GM12878 (cell line): ENCODE measurements around the gene INO80B. TPM values are rescaled to one million over a fixed set of nuclear protein-coding genes. Genes with fewer than 3 reads are reported as not detected.
A peak's percentile ranks its signal among the peaks of the same experiment; 100 is the strongest.

Source experiments
- ATAC-seq: fragments of 200-7000 bp; cut with Tn5 transposase; 3 replicates; pipeline ENCODE4 v1.9.1; 2020; ENCODE audit warnings: mild to moderate bottlenecking, moderate library complexity
- BruUV-seq: library from RNA; stranded (reverse); fragments of 400-500 nt; replicated peaks from 2 replicates; lab custom pipeline; 2021; lab: Mats Ljungman, UMichigan
- CTCF ChIA-PET: fragments of 300-600 bp; sonication (Branson Sonifier 250); formaldehyde crosslinking; extraction: SDS; loops from one replicate; lab custom pipeline; 2021; ENCODE audit warnings: inconsistent platforms; lab: Yijun Ruan, JAX
- POLR2A ChIA-PET: fragments of 350-600 bp; formaldehyde crosslinking; extraction: SDS; loops from one replicate; lab custom pipeline; 2021; ENCODE audit warnings: inconsistent platforms; lab: Charles Lee
- RAD21 ChIA-PET: fragments of 300-600 bp; sonication (Branson Sonifier 250); formaldehyde crosslinking; loops from one replicate; lab custom pipeline; 2023; ENCODE audit warnings: antibody characterized with exemption; ENCODE audit not compliant: unreplicated experiment; lab: Charles Lee
- SMC1A ChIA-PET: fragments of 300-600 bp; sonication (Branson Sonifier 250); formaldehyde crosslinking; loops from one replicate; lab custom pipeline; 2023; ENCODE audit not compliant: unreplicated experiment, uncharacterized antibody; lab: Charles Lee
- DNase-seq: peaks from one replicate; pipeline ENCODE4 v3.0.0-alpha.2; 2011; ENCODE audit warnings: low read depth, low spot score
- FAIRE-seq: peaks from 3 replicates; lab custom pipeline; 2011; peaks lifted over from hg19 to GRCh38; lab: Jason Lieb, UNC
- H2AFZ ChIP-seq: 2 replicates; pipeline ENCODE4 v1.6.0; 2011; ENCODE audit warnings: low read depth, low read length, control low read depth; ENCODE audit not compliant: control insufficient read depth
- H3K27ac ChIP-seq: 2 replicates; pipeline ENCODE4 v1.5.1; 2011; ENCODE audit warnings: control low read depth; ENCODE audit not compliant: control insufficient read depth, insufficient read depth
- H3K27me3 ChIP-seq, 2 experiments: replicated peaks in 1 of 2; 2 replicates each; pipeline versions ENCODE4 v1.6.0 to v1.6.1; 2011; ENCODE audit warnings: low read length in 1 of 2; ENCODE audit not compliant: control insufficient read depth in 2 of 2, insufficient read depth in 2 of 2
- H3K36me3 ChIP-seq, 2 experiments: 2 replicates each; pipeline ENCODE4 v1.5.1; 2011; ENCODE audit warnings: low read length in 1 of 2; ENCODE audit not compliant: control insufficient read depth in 2 of 2, insufficient read depth in 2 of 2
- H3K4me1 ChIP-seq: 2 replicates; pipeline ENCODE4 v1.6.1; 2011; ENCODE audit warnings: mild to moderate bottlenecking, low read length, moderate library complexity, mixed read lengths; ENCODE audit not compliant: control insufficient read depth, insufficient read depth
- H3K4me2 ChIP-seq: 2 replicates; pipeline ENCODE4 v1.6.0; 2011; ENCODE audit warnings: control low read depth; ENCODE audit not compliant: control insufficient read depth, insufficient read depth
- H3K4me3 ChIP-seq: fragments of 200-600 bp; sonication (generic); 2 replicates; pipeline ENCODE4 v1.5.1; 2016
- H3K79me2 ChIP-seq: 2 replicates; pipeline ENCODE4 v1.6.0; 2011; ENCODE audit warnings: low read length; ENCODE audit not compliant: control insufficient read depth, insufficient read depth
- H3K9ac ChIP-seq: 2 replicates; pipeline ENCODE4 v1.8.0; 2011; ENCODE audit warnings: low read length, control low read depth, mixed read lengths; ENCODE audit not compliant: control insufficient read depth, insufficient read depth
- H3K9me3 ChIP-seq: replicated peaks from 3 replicates; pipeline ENCODE4 v1.5.1; 2011; ENCODE audit warnings: mild to moderate bottlenecking, low read length; ENCODE audit not compliant: control insufficient read depth, insufficient read depth
- H4K20me1 ChIP-seq: 2 replicates; pipeline ENCODE4 v1.6.0; 2011; ENCODE audit not compliant: control insufficient read depth, insufficient read depth
- BHLHE40 ChIP-seq, 2 experiments: fragments of 450-650 bp in 1 of 2; IDR thresholded peaks; 2 replicates each; pipeline ENCODE4 v1.6.1; 2011 to 2017; ENCODE audit warnings: low read depth in 2 of 2, borderline replicate concordance in 1 of 2, improper control_type of control experiment in 1 of 2, low read length in 1 of 2, mild to moderate bottlenecking in 1 of 2
- CBX5 ChIP-seq: sonication (generic); IDR thresholded peaks from 2 replicates; pipeline ENCODE4 v1.6.1; 2016; ENCODE audit warnings: low read depth, moderate library complexity, mild to moderate bottlenecking, inconsistent platforms
- EP300 ChIP-seq, 2 experiments: fragments of 150-350 bp in 1 of 2; IDR thresholded peaks; 2 replicates each; pipeline ENCODE4 v1.6.1; 2011 to 2012; ENCODE audit warnings: low read depth in 2 of 2, low read length in 2 of 2, borderline replicate concordance in 1 of 2, improper control_type of control experiment in 1 of 2, inconsistent platforms in 1 of 2; ENCODE audit not compliant: control insufficient read depth in 1 of 2
- PML ChIP-seq: IDR thresholded peaks from 2 replicates; pipeline ENCODE4 v1.6.1; 2012; ENCODE audit warnings: low read length, inconsistent platforms
- RAD51 ChIP-seq: fragments of 450-650 bp; IDR thresholded peaks from 2 replicates; pipeline ENCODE4 v1.6.1; 2016; ENCODE audit warnings: moderate library complexity, mild to moderate bottlenecking, inconsistent platforms
- SMARCA5 ChIP-seq: fragments of 450-650 bp; IDR thresholded peaks from 2 replicates; pipeline ENCODE4 v1.6.1; 2017; ENCODE audit warnings: mild to moderate bottlenecking
- SPI1 ChIP-seq: IDR thresholded peaks from 2 replicates; pipeline ENCODE4 v1.6.1; 2011; ENCODE audit warnings: low read depth, mild to moderate bottlenecking, low read length, moderate library complexity, borderline replicate concordance; ENCODE audit not compliant: insufficient read depth
- SREBF1 ChIP-seq: IDR thresholded peaks from 2 replicates; pipeline ENCODE4 v1.6.1; 2012; ENCODE audit warnings: mild to moderate bottlenecking, low read length
- TAF1 ChIP-seq: IDR thresholded peaks from 2 replicates; pipeline ENCODE4 v1.6.1; 2011; ENCODE audit warnings: mild to moderate bottlenecking, low read depth, low read length, borderline replicate concordance
- TARDBP ChIP-seq: IDR thresholded peaks from 2 replicates; pipeline ENCODE4 v1.6.1; 2016; ENCODE audit warnings: borderline replicate concordance
- TCF3 ChIP-seq: IDR thresholded peaks from 2 replicates; pipeline ENCODE4 v1.6.1; 2012; ENCODE audit warnings: low read depth, mild to moderate bottlenecking, low read length, borderline replicate concordance; ENCODE audit not compliant: insufficient read depth
- ZNF217 ChIP-seq: fragments of 450-650 bp; IDR thresholded peaks from 2 replicates; pipeline ENCODE4 v1.6.1; 2017; ENCODE audit warnings: antibody characterized with exemption, mild to moderate bottlenecking
- ZNF384 ChIP-seq: IDR thresholded peaks from 2 replicates; pipeline ENCODE4 v1.6.1; 2012; ENCODE audit warnings: low read depth, mild to moderate bottlenecking, low read length, improper control_type of control experiment, borderline replicate concordance
- WGBS: methylation state at CpG from one replicate; pipeline ENCODE4 v1.1.6; 2016; ENCODE audit warnings: low lambda C conversion rate; ENCODE audit not compliant: insufficient replicate concordance, insufficient coverage; ENCODE audit errors: missing lambda C conversion rate; 5-methylcytosine and 5-hydroxymethylcytosine counted together
- in situ Hi-C: fragments of 300-500 bp; cut with MboI; formaldehyde crosslinking; loops from 9 replicates; pipeline ENCODE4 v1.14.3; 2018; ENCODE audit warnings: mixed read lengths
- intact Hi-C: fragments of 100-400 bp; cut with micrococcal nuclease; formaldehyde crosslinking; loops from one replicate; pipeline ENCODE4 v1.14.2; 2022; ENCODE audit not compliant: unreplicated experiment
- polyA plus RNA-seq, 11 experiments: library from polyadenylated mRNA; depleted of rRNA in 4 of 11; unstranded in 6 of 11; stranded (reverse) in 5 of 11; fragments of >200 nt; fragmentation: Nextera tagmentation in 4 of 11; fragmentation: Illumina TruSeq in 1 of 11; extraction: Ambion mirVana in 4 of 11; extraction: Trizol in 1 of 11; gene quantifications; 1 replicate in 1 of 11; 2 replicates in 10 of 11; pipeline versions ENCODE4 v1.2.1 to v1.2.3, GENCODE V29; 2011 to 2016; ENCODE audit warnings: inconsistent platforms in 2 of 11, missing spikeins in 2 of 11, low read depth in 1 of 11
- total RNA-seq, 4 experiments: library from RNA; depleted of rRNA in 3 of 4; stranded (reverse); fragments of >200 nt in 3 of 4; fragmentation: Illumina TruSeq in 1 of 4; extraction: Trizol in 1 of 4; gene quantifications; 2 replicates each; pipeline versions ENCODE4 v1.2.1 to v1.2.3, GENCODE V29; 2013 to 2021
- TF ChIP-seq, protein P1 (sequence below): IDR thresholded peaks from 2 replicates; pipeline ENCODE4 v1.6.1; 2012; ENCODE audit warnings: mild to moderate bottlenecking, low read depth, low read length

The INO80B gene
- total and polyA plus RNA-seq, 10 of the 15 experiments (the other 5 are each of a cell fraction or from before 2014, with no cell fraction given) = 1.3 to 26.7 (median 11.1) TPM

DNA sequence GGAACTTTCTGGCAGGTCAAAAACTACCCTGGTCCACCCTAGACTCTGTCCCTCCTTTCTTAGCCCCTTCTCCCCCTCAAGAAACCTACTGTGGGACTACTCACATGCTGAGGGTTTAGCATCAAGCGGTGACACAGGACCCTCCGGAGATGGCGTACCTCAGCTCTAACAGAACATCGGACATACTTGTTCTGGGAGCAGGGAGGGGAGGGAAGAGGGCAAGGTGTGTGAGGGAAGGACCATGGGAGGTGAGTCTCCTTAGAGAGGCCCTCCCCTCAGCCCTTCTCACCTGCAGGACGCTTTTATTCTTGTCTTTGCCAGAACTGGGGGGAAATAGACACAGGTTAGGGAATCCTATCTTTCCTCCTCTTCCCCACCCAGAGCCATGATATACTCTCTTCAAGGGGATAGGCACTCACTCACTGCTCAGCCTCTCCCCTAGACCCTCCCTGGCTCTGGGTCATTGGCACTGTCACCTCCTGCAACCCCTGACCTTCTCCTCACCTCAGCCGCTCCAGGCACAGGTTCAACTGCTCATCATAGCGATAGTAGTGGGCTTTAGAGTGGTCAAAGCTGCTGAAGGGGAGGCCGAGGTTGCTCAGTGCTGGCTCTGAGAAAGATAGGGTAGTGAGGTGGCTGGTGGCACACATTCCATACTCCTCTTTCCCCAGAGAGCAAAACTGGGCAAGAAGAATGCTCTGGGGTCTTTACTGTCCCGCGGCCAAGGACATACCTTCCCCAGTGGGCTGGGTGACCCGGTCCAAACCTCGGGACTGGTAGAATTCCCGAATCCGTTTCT is 50.8 kb downstream of the INO80B start:
- peak overlapping the region; percentile 53; the same call in 1 of the 2 replicates for H3K4me2 ChIP-seq
- intact Hi-C loops = no loop called here
- peaks cover 0 to 7% of the 10 kb centered on the region in 2 experiments; a peak in 1 of 4 replicates for H3K36me3 ChIP-seq
- POLR2A ChIA-PET = interaction anchor here (1.1 to 5.8 kb wide), 4 partner anchors 12 to 92 kb away, joined by 3 to 33 read pairs (median 4); partner anchors contain the start of genes AUP1 and HTRA2
- DNase-seq (no peak), ATAC-seq (no peak)
- H3K9me3 ChIP-seq = no peaks in the 10 kb centered on the region
- SMC1A ChIA-PET = interaction anchor here (1.5 to 7.0 kb wide), 6 partner anchors 23 to 81 kb away, joined by 5 to 71 read pairs (median 39); partner anchors contain the start of genes AUP1, CCDC142, DQX1 and HTRA2
- peaks cover 4 to 7% of the 10 kb centered on the region in 2 experiments; a peak in 2 of 4 replicates for H3K27me3 ChIP-seq
- H3K4me1 ChIP-seq = peaks cover 28% of the 10 kb centered on the region
- in situ Hi-C loops = no loop called here
- RAD21 ChIA-PET = interaction anchor here (1.8 to 5.5 kb wide), 6 partner anchors 25 to 86 kb away, joined by 4 to 61 read pairs (median 16); partner anchors contain the start of genes AUP1, HTRA2 and WBP1
- no peaks in the 10 kb centered on the region for H4K20me1 ChIP-seq
- no peak overlapping the region for H3K27ac ChIP-seq
- TF ChIP-seq BHLHE40 (IDR thresholded peaks at IDR 0.05; ENCODE audit: borderline replicate concordance in 1 of 2, low read depth in 2 of 2, low read length in 1 of 2) (no peak), SPI1 (no peak), SREBF1 (no peak), SMARCA5 (no peak), ZNF384 (no peak), TARDBP (no peak), CBX5 (no peak), TCF3 (no peak), ZNF217 (no peak), EP300 (IDR thresholded peaks at IDR 0.05; ENCODE audit: borderline replicate concordance in 1 of 2, control insufficient read depth in 1 of 2, low read depth in 2 of 2, low read length in 2 of 2) (no peak), RAD51 (no peak), TAF1 (no peak), PML (no peak)
- TF ChIP-seq, protein P1, sequence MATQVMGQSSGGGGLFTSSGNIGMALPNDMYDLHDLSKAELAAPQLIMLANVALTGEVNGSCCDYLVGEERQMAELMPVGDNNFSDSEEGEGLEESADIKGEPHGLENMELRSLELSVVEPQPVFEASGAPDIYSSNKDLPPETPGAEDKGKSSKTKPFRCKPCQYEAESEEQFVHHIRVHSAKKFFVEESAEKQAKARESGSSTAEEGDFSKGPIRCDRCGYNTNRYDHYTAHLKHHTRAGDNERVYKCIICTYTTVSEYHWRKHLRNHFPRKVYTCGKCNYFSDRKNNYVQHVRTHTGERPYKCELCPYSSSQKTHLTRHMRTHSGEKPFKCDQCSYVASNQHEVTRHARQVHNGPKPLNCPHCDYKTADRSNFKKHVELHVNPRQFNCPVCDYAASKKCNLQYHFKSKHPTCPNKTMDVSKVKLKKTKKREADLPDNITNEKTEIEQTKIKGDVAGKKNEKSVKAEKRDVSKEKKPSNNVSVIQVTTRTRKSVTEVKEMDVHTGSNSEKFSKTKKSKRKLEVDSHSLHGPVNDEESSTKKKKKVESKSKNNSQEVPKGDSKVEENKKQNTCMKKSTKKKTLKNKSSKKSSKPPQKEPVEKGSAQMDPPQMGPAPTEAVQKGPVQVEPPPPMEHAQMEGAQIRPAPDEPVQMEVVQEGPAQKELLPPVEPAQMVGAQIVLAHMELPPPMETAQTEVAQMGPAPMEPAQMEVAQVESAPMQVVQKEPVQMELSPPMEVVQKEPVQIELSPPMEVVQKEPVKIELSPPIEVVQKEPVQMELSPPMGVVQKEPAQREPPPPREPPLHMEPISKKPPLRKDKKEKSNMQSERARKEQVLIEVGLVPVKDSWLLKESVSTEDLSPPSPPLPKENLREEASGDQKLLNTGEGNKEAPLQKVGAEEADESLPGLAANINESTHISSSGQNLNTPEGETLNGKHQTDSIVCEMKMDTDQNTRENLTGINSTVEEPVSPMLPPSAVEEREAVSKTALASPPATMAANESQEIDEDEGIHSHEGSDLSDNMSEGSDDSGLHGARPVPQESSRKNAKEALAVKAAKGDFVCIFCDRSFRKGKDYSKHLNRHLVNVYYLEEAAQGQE = no peak
- TF ChIP-seq, all 136 proteins: peak for 0
- H3K9ac ChIP-seq = no peak overlapping the region
- peaks cover 12% of the 10 kb centered on the region for H3K79me2 ChIP-seq
- WGBS = 88% methylated on average over 14 of the region's 14 CpGs
- CTCF ChIA-PET = interaction anchor here (0.5 to 13.9 kb wide), 10 partner anchors 13 to 1100 kb away, joined by 3 to 231 read pairs (median 7); partner anchors contain the start of genes AUP1, DQX1, HTRA2 and WBP1
- no peak overlapping the region; the same call in 1 of the 2 replicates for H3K4me3 ChIP-seq
- no peak for FAIRE-seq
- BruUV-seq = no TSS peak
- no peak overlapping the region for H2AFZ ChIP-seq
